Measurements from ENCODE around the gene A4GALT.

The A4GALT gene

DNA sequence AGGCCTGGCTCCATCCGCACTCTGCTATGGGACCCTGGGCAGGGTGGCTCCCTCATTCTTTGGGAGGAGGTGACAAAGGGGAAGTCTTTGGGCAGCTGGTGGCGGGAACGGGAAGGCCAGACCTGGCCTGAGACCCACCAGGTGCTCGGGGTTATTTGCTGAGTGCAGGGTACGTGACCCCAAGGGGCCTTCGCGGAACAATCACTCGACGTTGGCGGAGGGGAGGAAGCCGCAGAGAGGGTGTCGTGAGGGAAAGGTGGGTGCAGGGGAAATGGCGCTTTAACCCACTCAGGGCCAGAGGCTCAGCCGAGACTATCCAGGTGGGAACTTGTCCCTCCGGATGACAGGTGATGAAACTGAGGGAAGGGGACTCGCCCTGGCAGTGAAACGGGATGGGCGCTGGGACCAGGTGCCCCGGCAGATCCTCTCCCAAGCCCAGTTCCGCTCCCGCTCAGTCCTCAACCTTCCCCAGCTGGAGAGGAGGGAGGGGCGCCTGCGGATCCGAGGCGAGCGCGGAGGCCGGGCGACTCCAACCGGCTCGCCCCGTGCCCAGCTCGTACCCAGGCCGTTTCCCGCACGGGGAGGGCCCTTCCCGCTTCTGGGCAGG is 911 bp downstream of the A4GALT start:
- Histone ChIP-seq H4K20me1 (ENCODE audit: low read depth, low read length) (no peaks in the 10 kb centered on the region), H3K9me2 (replicated peaks; ENCODE audit: insufficient read depth, low read length) (no peaks in the 10 kb centered on the region), H3K27ac (ENCODE audit: low read depth, low read length) (peak overlapping the region; percentile 88), H3K4me3 (ENCODE audit: insufficient read depth, low read length, poor library complexity, severe bottlenecking) (peak overlapping the region; percentile 54), H3K9ac (ENCODE audit: low read length) (peak overlapping the region; percentile 69), H2AFZ (ENCODE audit: low read depth, low read length, severe bottlenecking) (no peak overlapping the region), H3K36me3 (ENCODE audit: low read length) (no peaks in the 10 kb centered on the region), H3K27me3 (ENCODE audit: low read length) (no peaks in the 10 kb centered on the region), H3K4me2 (ENCODE audit: low read depth, low read length, poor library complexity, severe bottlenecking) (peak overlapping the region; percentile 64), H3F3A (ENCODE audit: insufficient read depth) (peaks cover 33% of the 10 kb centered on the region), H3K9me3 (ENCODE audit: insufficient read depth, low read length) (no peaks in the 10 kb centered on the region), H3K79me2 (ENCODE audit: insufficient read depth, low read length) (peaks cover 6% of the 10 kb centered on the region; the same call in 1 of the 2 replicates)
- TF ChIP-seq, protein P1, sequence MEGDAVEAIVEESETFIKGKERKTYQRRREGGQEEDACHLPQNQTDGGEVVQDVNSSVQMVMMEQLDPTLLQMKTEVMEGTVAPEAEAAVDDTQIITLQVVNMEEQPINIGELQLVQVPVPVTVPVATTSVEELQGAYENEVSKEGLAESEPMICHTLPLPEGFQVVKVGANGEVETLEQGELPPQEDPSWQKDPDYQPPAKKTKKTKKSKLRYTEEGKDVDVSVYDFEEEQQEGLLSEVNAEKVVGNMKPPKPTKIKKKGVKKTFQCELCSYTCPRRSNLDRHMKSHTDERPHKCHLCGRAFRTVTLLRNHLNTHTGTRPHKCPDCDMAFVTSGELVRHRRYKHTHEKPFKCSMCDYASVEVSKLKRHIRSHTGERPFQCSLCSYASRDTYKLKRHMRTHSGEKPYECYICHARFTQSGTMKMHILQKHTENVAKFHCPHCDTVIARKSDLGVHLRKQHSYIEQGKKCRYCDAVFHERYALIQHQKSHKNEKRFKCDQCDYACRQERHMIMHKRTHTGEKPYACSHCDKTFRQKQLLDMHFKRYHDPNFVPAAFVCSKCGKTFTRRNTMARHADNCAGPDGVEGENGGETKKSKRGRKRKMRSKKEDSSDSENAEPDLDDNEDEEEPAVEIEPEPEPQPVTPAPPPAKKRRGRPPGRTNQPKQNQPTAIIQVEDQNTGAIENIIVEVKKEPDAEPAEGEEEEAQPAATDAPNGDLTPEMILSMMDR (IDR thresholded peaks at IDR 0.05; ENCODE audit: insufficient read depth, low read length, poor library complexity, severe bottlenecking), result no peak
- TF ChIP-seq EZH2phosphoT487 (conservative IDR thresholded peaks at IDR 0.05; ENCODE audit: low read length), result no peak

DNA sequence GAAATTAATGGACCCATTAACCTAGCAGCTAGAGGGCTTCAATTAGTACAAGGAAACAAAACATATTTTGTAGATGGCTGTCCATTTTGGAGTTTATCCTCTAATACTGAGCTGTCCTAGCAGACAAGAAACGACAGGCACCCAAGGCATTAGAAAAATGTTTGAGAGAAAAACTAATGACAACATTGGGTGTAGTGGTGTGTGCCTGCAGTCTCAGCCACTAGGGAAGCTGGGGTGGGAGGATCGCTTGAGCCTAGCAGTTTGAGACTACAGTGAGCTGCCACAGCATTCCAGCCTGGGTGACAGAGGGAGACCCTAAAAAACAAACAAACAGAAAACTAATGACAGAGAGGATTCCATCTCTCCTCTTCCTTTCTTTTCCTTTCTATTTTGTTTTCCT is 1.5 kb downstream of the A4GALT start:
- H3K4me3 ChIP-seq (ENCODE audit: insufficient read depth, low read length, poor library complexity, severe bottlenecking), result peak overlapping the region; percentile 54

DNA sequence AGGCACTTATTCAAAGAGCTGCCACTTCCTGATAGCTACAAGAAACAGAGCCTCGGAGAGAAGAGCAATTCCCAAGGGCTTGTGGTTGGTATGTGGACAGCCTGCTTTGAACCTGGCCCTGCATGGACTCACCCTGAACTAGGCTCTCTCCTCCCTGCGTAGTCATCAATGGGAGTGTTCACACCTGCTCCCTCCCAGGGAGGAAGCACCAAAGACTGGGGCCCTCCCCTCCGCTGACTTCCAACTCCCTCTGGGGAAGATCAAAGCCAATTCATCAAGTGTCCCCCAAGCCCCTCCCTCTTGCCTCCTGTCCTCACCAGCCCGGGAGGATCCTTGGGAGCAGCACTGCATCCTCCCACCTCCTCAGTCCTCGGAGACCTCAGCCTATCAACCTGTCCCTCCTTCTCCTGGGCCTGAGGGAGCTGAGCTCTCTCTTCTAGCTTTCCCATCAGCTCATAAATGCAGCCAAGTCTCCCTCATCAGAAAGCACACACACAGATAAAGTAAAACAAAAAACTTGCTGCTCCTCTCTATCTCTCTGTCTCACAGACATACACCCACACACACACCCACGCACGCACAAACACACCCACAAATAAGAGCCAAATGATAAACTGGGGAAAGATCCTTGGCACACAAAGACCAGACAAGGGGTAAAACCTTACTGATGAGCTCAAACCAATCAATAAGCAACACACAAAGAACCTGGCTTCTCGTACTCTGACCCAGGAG is 3.3 kb downstream of the A4GALT start:
- no peak overlapping the region for H2AFZ ChIP-seq (ENCODE audit: low read depth, low read length, severe bottlenecking)
- H3K9me3 ChIP-seq (ENCODE audit: insufficient read depth, low read length), result no peaks in the 10 kb centered on the region
- no peak for TF ChIP-seq EZH2phosphoT487 (conservative IDR thresholded peaks at IDR 0.05; ENCODE audit: low read length)
- TF ChIP-seq, protein P1 (IDR thresholded peaks at IDR 0.05; ENCODE audit: insufficient read depth, low read length, poor library complexity, severe bottlenecking), result no peak
- no peaks in the 10 kb centered on the region for H3K36me3 ChIP-seq (ENCODE audit: low read length)
- peaks cover 33% of the 10 kb centered on the region for H3F3A ChIP-seq (ENCODE audit: insufficient read depth)
- H3K79me2 ChIP-seq (ENCODE audit: insufficient read depth, low read length), result peaks cover 20% of the 10 kb centered on the region; the same call in 1 of the 2 replicates
- peak overlapping the region; percentile 32 for H3K9ac ChIP-seq (ENCODE audit: low read length)
- H3K4me2 ChIP-seq (ENCODE audit: low read depth, low read length, poor library complexity, severe bottlenecking), result peak overlapping the region; percentile 64
- no peaks in the 10 kb centered on the region for H3K9me2 ChIP-seq (replicated peaks; ENCODE audit: insufficient read depth, low read length)
- peak overlapping the region; percentile 1 for H3K4me3 ChIP-seq (ENCODE audit: insufficient read depth, low read length, poor library complexity, severe bottlenecking)
- H4K20me1 ChIP-seq (ENCODE audit: low read depth, low read length), result no peaks in the 10 kb centered on the region
- H3K27ac ChIP-seq (ENCODE audit: low read depth, low read length), result peak overlapping the region; percentile 88
- H3K27me3 ChIP-seq (ENCODE audit: low read length), result no peaks in the 10 kb centered on the region

More for the DNA sequence above, 1.5 kb downstream of the A4GALT start:
- Histone ChIP-seq H3K9me3 (ENCODE audit: insufficient read depth, low read length) (no peaks in the 10 kb centered on the region), H4K20me1 (ENCODE audit: low read depth, low read length) (no peaks in the 10 kb centered on the region), H3K27ac (ENCODE audit: low read depth, low read length) (peak overlapping the region; percentile 88), H3K79me2 (ENCODE audit: insufficient read depth, low read length) (peaks cover 10% of the 10 kb centered on the region; the same call in 1 of the 2 replicates), H3K36me3 (ENCODE audit: low read length) (no peaks in the 10 kb centered on the region), H3K9ac (ENCODE audit: low read length) (peak overlapping the region; percentile 69), H2AFZ (ENCODE audit: low read depth, low read length, severe bottlenecking) (no peak overlapping the region), H3K9me2 (replicated peaks; ENCODE audit: insufficient read depth, low read length) (no peaks in the 10 kb centered on the region), H3K4me2 (ENCODE audit: low read depth, low read length, poor library complexity, severe bottlenecking) (peak overlapping the region; percentile 64), H3K27me3 (ENCODE audit: low read length) (no peaks in the 10 kb centered on the region), H3F3A (ENCODE audit: insufficient read depth) (peaks cover 33% of the 10 kb centered on the region)
- TF ChIP-seq, protein P1 (IDR thresholded peaks at IDR 0.05; ENCODE audit: insufficient read depth, low read length, poor library complexity, severe bottlenecking), result no peak
- TF ChIP-seq EZH2phosphoT487 (conservative IDR thresholded peaks at IDR 0.05; ENCODE audit: low read length), result no peak
